Cardiac fibroblast (primary cell): Measurements from ENCODE around the gene BEND6.
"Not testable (repeated sequence)": the region's sequence is repeated elsewhere in the genome, so short reads cannot be mapped to it uniquely, and the experiment has no call there.

ENCODE experiments used
- DNase-seq, 2 donors: peaks; one replicate each; pipeline versions ENCODE4 v3.0.0 to v3.0.0-alpha.2; 2010; ENCODE audit warnings: low read depth in 2 of 2
- H3K4me3 ChIP-seq, 2 donors: replicated peaks in 1 of 2; 1 replicate in 1 of 2; 2 replicates in 1 of 2; pipeline ENCODE4 v1.5.1; 2011; ENCODE audit warnings: low read depth in 2 of 2, low read length in 2 of 2, mild to moderate bottlenecking in 2 of 2, moderate library complexity in 1 of 2
- TF ChIP-seq, protein P1 (sequence below): IDR thresholded peaks from one replicate; pipeline ENCODE4 v1.5.1; 2011; ENCODE audit warnings: low read depth, mild to moderate bottlenecking, low read length, inconsistent platforms

BEND6 gene

DNA sequence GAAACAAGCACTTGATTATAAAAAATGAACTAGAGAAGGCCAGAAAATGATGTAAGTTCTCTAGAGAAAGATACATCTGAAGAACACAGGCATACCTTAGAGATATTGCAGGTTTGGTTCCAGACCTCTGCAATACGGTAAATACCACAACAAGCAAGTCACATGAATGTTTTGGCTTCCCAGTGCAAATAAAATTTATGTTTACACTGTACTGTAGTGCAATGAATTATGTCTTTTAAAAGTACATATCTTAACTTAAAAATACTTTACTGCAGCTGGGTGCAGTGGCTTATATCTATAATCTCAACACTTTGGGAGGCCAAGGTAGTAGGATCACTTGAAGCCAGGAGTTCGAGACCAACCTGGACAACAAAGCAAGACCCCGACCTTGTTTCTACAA, 80.6 kb downstream of the BEND6 start:
- DNase-seq = no peak
- no peak overlapping the region for H3K4me3 ChIP-seq
- TF ChIP-seq, protein P1, sequence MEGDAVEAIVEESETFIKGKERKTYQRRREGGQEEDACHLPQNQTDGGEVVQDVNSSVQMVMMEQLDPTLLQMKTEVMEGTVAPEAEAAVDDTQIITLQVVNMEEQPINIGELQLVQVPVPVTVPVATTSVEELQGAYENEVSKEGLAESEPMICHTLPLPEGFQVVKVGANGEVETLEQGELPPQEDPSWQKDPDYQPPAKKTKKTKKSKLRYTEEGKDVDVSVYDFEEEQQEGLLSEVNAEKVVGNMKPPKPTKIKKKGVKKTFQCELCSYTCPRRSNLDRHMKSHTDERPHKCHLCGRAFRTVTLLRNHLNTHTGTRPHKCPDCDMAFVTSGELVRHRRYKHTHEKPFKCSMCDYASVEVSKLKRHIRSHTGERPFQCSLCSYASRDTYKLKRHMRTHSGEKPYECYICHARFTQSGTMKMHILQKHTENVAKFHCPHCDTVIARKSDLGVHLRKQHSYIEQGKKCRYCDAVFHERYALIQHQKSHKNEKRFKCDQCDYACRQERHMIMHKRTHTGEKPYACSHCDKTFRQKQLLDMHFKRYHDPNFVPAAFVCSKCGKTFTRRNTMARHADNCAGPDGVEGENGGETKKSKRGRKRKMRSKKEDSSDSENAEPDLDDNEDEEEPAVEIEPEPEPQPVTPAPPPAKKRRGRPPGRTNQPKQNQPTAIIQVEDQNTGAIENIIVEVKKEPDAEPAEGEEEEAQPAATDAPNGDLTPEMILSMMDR = no peak

DNA sequence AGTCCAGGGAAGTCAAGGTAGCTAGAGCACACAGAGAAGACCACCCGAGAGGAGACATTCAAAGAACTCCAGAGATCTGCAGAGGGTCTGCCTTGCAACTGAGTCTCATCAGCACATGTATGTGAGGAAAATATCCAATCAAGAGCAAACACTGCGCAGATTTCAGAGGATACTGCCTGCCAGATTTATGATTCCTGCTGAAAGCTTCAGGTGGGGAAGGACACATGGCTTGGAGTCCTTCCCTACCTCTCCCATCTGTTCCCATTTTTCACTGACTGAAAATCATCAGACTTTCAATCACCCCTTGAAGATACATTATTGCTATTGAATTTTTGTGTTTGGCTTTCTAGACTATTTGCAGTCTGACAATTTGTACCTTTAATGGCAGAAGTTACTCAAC, 84.0 kb downstream of the BEND6 start:
- DNase-seq = no peak
- no peak overlapping the region for H3K4me3 ChIP-seq
- TF ChIP-seq, protein P1 = no peak

DNA sequence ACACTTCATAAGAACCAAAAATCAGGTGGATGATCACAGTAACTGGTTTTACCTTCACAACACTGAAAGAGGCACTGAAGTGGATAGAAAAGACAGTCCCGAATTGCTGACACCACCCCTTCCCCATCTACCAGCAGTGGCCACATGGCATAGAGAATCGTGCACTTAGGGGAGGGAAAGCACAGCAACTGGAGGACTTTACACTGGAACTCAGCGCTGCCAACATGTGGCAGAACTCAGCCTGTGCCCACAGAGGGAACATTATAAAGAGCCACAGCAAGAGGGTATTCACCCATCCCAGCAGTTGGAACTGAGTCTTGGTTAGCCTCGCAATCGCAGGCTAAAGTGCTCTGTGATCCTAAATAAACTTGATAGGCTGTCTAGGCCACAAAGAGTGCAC, 85.1 kb downstream of the BEND6 start:
- TF ChIP-seq, protein P1 = peak; percentile 7

DNA sequence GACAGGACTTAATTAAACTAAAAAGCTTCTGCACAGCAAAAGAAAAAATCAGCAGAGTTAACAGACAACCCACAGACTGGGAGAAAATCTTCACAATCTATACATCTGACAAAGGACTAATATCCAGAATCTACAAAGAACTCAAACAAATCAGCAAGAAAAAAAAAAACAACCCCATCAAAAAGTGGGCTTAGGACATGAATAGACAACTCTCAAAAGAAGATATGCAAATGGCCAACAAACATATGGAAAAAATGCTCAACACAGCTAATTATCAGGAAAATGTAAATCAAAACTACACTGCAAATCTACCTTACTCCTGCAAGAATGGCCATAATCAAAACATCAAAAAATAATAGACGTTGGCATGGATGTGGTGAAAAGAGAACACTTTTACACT, 89.2 kb downstream of the BEND6 start:
- DNase-seq, H3K4me3 ChIP-seq: not testable (repeated sequence)

More for the DNA sequence above, 85.1 kb downstream of the BEND6 start:
- no peak for DNase-seq
- H3K4me3 ChIP-seq = no peak overlapping the region

DNA sequence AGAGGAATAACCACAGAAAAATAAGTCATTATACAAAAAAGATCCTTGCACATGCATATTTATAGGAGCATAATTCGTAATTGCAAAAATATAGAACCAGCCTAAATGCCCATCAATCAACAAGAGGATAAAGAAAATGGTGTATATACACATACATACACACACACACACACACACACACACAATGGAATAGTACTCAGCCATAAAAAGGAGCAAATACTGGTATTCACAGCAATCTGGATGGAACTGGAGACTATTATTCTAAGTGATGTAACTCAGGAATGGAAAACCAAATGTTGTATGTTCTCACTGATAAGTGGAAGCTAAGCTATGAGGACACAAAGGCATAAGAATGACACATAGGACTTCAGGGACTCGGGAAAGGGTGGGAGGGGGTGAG, 89.7 kb downstream of the BEND6 start:
- DNase-seq = no peak
- TF ChIP-seq, protein P1 = no peak
- no peak overlapping the region for H3K4me3 ChIP-seq

DNA sequence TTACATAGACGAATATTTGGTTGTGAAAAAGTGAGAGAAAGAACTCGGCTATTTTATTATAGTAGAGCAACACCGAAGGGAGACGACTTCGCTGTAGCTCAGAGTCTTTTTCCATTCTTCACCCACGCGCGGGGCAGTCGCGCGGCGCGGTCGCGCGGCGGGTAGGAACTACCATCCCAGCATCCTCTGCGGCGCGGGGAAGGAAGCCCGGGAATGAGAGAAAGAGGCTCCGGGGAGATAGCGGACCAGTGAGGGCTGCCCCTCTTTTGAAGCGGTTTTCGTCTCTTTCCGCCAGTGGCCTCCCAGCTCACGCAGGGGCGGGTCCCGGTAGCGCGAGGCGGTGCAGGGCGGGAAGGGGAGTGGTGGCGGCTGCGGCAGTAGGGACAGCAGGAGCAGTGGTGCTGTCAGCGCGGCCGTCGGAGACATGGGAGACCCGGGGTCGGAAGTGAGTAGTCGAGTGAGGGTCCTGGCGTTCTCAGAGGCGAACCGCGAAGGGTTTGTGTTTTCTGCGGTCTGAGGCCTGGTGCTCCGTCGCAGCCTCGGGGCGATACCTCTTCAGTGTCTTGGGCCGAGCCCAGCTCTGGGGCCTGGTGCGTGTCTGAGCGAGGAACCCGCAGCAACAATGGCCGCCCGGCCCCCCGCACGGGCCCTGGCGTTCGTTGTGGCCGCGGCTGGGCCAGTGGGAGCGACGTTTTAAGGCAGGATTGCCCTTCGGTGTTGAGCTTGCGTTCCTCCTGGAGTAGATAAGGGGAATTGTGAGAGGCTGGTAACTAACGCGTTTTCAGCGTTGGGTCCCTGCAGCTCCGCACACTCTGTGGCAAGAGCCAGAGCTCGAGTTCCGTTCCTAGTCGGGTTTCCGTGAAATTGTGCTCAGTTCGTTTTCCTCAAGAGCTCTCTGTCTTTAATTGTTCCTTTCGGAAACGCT, 91.7 kb downstream of the BEND6 start, which contains the start of gene KIAA1586:
Gene KIAA1586, plus strand, starts transcription at position 362 of the 925 bp plus-strand sequence. Its CDS starts 63 bp downstream, at position 425.
- H3K4me3 ChIP-seq = peak within 1 kb of the TSS; percentile 56 to 63
- DNase-seq = peak; percentile 86 to 90

DNA sequence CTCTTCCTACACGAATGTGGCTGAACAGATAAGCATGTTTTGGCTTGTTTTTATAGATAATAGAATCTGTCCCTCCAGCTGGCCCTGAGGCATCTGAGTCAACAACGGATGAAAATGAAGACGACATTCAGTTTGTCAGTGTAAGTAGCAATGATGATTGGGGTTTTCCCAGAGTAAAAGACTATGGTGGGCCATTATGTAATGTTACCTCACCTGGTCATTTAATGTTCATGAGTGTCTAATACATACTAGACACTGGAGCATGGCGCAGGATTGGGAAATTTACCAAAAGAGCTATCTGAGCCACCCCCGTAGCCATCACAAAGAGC, 92.3 kb downstream of the BEND6 start:
- H3K4me3 ChIP-seq, DNase-seq: not testable (repeated sequence)

DNA sequence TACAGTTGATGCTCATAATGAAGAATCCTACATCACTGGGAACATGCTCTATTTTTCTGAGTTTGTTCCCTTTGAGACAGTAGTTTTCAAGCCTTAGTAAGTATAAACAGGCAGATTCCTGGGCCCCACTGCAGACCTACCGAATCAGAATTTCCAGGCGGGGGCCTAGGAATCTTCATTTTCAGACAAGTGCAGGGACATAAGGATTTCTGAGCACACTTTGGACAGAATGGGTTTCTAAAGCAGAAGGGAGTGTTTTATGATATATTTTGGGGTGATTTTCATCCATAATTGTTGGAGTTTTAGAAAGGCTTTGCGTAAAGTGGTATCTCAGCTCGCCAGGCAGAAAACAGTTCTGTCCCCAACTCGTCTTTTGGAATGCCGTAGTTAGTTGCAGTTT, 93.0 kb downstream of the BEND6 start:
- peak overlapping the region in 1 of 2 donors; percentile 18 for H3K4me3 ChIP-seq
- not testable (repeated sequence) for DNase-seq

DNA sequence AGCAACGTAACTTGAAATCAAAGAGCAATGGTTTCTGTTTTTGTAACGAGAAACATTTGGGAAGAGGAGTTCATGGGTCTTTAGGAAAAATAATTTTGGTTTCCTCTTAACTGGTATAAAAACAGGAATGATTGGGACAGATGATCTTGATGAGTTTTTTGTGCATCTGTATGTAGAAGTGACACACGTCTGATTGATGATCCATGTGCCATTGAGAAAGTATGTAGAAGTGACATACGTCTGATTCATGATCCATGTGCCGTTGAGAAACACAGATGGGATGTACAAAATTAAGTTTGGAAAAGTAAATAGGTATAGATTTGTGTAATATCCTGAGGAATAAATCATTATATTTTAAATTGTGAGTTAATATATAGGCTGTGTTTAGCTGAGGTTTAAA, 93.7 kb downstream of the BEND6 start:
- no peak overlapping the region for H3K4me3 ChIP-seq
- TF ChIP-seq, protein P1 = no peak
- DNase-seq = peak in 1 of 2 donors; percentile 17
